OCI-LY7 (cell line): ENCODE measurements around the gene EBNA1BP2.

Experiments used
- EZH2phosphoT487 ChIP-seq: fragments of 200-600 bp; sonication (generic); IDR thresholded peaks from 2 replicates; pipeline ENCODE4 v1.6.1; 2018; ENCODE audit warnings: low read depth, borderline replicate concordance, mild to moderate bottlenecking, mixed run types, antibody characterized with exemption, low read length, moderate library complexity, mixed read lengths
- TF ChIP-seq, protein P1 (sequence below): fragments of 200-600 bp; sonication (generic); conservative IDR thresholded peaks from 2 replicates; pipeline ENCODE4 v1.5.1; 2014; ENCODE audit warnings: mild to moderate bottlenecking, antibody characterized with exemption, low read length, moderate library complexity, mixed read lengths

DNA sequence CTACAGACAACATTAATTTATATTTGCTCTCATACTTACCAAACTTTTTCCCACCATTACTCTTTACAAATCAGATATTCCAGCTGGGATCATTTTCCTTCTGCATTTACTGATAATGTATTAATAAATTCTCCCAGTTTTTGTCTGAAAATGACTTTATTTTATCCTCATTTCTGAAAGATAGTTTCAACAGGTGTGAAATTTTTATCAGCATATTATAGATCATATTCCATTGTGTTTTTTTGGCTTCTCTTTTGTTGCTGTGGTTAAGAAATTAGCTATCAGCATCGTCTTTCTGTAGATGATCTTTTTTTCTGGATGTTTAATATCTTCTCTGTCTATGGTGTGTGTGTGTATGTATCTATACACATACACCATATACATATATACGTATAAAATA lies 2.8 kb upstream of the EBNA1BP2 start:
- TF ChIP-seq, protein P1, sequence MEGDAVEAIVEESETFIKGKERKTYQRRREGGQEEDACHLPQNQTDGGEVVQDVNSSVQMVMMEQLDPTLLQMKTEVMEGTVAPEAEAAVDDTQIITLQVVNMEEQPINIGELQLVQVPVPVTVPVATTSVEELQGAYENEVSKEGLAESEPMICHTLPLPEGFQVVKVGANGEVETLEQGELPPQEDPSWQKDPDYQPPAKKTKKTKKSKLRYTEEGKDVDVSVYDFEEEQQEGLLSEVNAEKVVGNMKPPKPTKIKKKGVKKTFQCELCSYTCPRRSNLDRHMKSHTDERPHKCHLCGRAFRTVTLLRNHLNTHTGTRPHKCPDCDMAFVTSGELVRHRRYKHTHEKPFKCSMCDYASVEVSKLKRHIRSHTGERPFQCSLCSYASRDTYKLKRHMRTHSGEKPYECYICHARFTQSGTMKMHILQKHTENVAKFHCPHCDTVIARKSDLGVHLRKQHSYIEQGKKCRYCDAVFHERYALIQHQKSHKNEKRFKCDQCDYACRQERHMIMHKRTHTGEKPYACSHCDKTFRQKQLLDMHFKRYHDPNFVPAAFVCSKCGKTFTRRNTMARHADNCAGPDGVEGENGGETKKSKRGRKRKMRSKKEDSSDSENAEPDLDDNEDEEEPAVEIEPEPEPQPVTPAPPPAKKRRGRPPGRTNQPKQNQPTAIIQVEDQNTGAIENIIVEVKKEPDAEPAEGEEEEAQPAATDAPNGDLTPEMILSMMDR, result no peak
- TF ChIP-seq EZH2phosphoT487, result no peak
